B cell (primary cell): Measurements from ENCODE around the gene RAB8B. TPM values are rescaled to one million over a fixed set of nuclear protein-coding genes. Genes with fewer than 3 reads are reported as not detected.

Source experiments
- ATAC-seq: fragments of 200-7000 bp; cut with Tn5 transposase; one replicate; pipeline ENCODE4 v1.10.0; 2021; ENCODE audit warnings: low read depth, mild to moderate bottlenecking, moderate number of reproducible peaks, moderate library complexity
- CTCF ChIA-PET: fragments of 350-600 bp; sonication (Branson Sonifier 250); formaldehyde crosslinking; loops from one replicate; lab custom pipeline; 2021; ENCODE audit warnings: antibody characterized with exemption, inconsistent platforms; lab: Charles Lee
- POLR2A ChIA-PET: fragments of 350-600 bp; sonication (Branson Sonifier 250); formaldehyde crosslinking; loops from one replicate; lab custom pipeline; 2021; ENCODE audit warnings: antibody characterized with exemption; lab: Charles Lee
- DNase-seq: peaks from one replicate; pipeline ENCODE4 v3.0.0; 2013
- H2AFZ ChIP-seq: 2 replicates; pipeline ENCODE4 v1.6.1; 2012; ENCODE audit warnings: mild to moderate bottlenecking, low read depth, low read length; ENCODE audit not compliant: insufficient read depth, poor library complexity, severe bottlenecking
- H3K27ac ChIP-seq, 2 donors: 1 replicate in 1 of 2; 2 replicates in 1 of 2; pipeline ENCODE4 v1.5.1; 2012 to 2013; ENCODE audit warnings: low read length in 2 of 2, mild to moderate bottlenecking in 2 of 2, moderate library complexity in 1 of 2
- H3K27me3 ChIP-seq, 4 experiments: fragments of 200-600 bp in 1 of 4; sonication (generic) in 1 of 4; replicated peaks in 1 of 4; 1 replicate in 2 of 4; 2 replicates in 2 of 4; pipeline versions ENCODE4 v1.6.1 to v1.7.0; 2013 to 2016; ENCODE audit warnings: low read length in 3 of 4, mild to moderate bottlenecking in 2 of 4, mixed read lengths in 1 of 4, moderate library complexity in 1 of 4; ENCODE audit not compliant: insufficient read depth in 4 of 4, control insufficient read depth in 3 of 4; ENCODE audit errors: control extremely low read depth in 1 of 4
- H3K36me3 ChIP-seq, 2 experiments: replicated peaks in 1 of 2; 1 replicate in 1 of 2; 2 replicates in 1 of 2; pipeline versions ENCODE4 v1.6.1 to v1.7.1; 2013; ENCODE audit warnings: low read length in 1 of 2; ENCODE audit not compliant: insufficient read depth in 2 of 2, control insufficient read depth in 1 of 2; ENCODE audit errors: control extremely low read depth in 1 of 2, extremely low read depth in 1 of 2
- H3K4me1 ChIP-seq, 2 donors: fragments of 200-600 bp in 1 of 2; sonication (generic) in 1 of 2; 1 replicate in 1 of 2; 2 replicates in 1 of 2; pipeline versions ENCODE4 v1.5.1 to v1.6.1; 2013 to 2017; ENCODE audit warnings: low read length in 2 of 2; ENCODE audit not compliant: control insufficient read depth in 2 of 2, insufficient read depth in 2 of 2
- H3K4me2 ChIP-seq: replicated peaks from 2 replicates; pipeline ENCODE3; 2012; ENCODE audit warnings: mild to moderate bottlenecking, low read depth, low read length; ENCODE audit not compliant: poor library complexity, severe bottlenecking
- H3K4me3 ChIP-seq, 5 experiments: fragments of 200-600 bp in 1 of 5; sonication (generic) in 1 of 5; 1 replicate in 3 of 5; 2 replicates in 2 of 5; pipeline versions ENCODE4 v1.5.1 to v1.7.0; 2011 to 2016; ENCODE audit warnings: low read length in 4 of 5, mild to moderate bottlenecking in 4 of 5, low read depth in 2 of 5, control low read depth in 1 of 5, moderate library complexity in 1 of 5; ENCODE audit not compliant: insufficient read depth in 1 of 5; ENCODE audit errors: control extremely low read depth in 1 of 5, extremely low read depth in 1 of 5
- H3K79me2 ChIP-seq: fragments of 200-600 bp; sonication (generic); one replicate; pipeline ENCODE4 v1.6.0; 2016; ENCODE audit warnings: low read length; ENCODE audit not compliant: control insufficient read depth, insufficient read depth
- H3K9ac ChIP-seq: fragments of 200-600 bp; sonication (generic); 2 replicates; pipeline ENCODE4 v1.6.1; 2017; ENCODE audit warnings: mild to moderate bottlenecking, low read length, moderate library complexity
- H3K9me3 ChIP-seq, 3 donors: one replicate each; pipeline versions ENCODE4 v1.6.1 to v1.7.1; 2013; ENCODE audit warnings: low read length in 2 of 3; ENCODE audit not compliant: control insufficient read depth in 2 of 3, insufficient read depth in 1 of 3; ENCODE audit errors: control extremely low read depth in 1 of 3
- H4K20me1 ChIP-seq: 2 replicates; pipeline ENCODE4 v1.6.0; 2012; ENCODE audit warnings: mild to moderate bottlenecking, low read length; ENCODE audit not compliant: insufficient read depth, control insufficient read depth, poor library complexity, severe bottlenecking
- H3K27ac Mint-ChIP-seq: one replicate; pipeline ENCODE4 v1.8.0; 2021; ENCODE audit warnings: mixed read lengths
- H3K27me3 Mint-ChIP-seq: one replicate; pipeline ENCODE4 v1.8.0; 2021; ENCODE audit warnings: mixed read lengths
- H3K4me1 Mint-ChIP-seq: one replicate; pipeline ENCODE4 v1.8.0; 2021; ENCODE audit warnings: mixed read lengths
- H3K4me3 Mint-ChIP-seq: one replicate; pipeline ENCODE4 v1.8.0; 2021; ENCODE audit warnings: mixed read lengths
- H3K9me3 Mint-ChIP-seq: one replicate; pipeline ENCODE4 v1.8.0; 2022; ENCODE audit warnings: mixed read lengths; ENCODE audit not compliant: insufficient read depth
- CTCF ChIP-seq: fragments of 200-600 bp; IDR thresholded peaks from one replicate; pipeline ENCODE4 v1.8.0; 2022; ENCODE audit warnings: antibody characterized with exemption, mild to moderate bottlenecking
- EZH2 ChIP-seq: IDR thresholded peaks from 2 replicates; pipeline ENCODE4 v1.6.1; 2012; ENCODE audit warnings: borderline replicate concordance, low read depth, mild to moderate bottlenecking, moderate library complexity, low read length; ENCODE audit not compliant: insufficient read depth, poor library complexity, severe bottlenecking
- WGBS: methylation state at CpG from one replicate; pipeline ENCODE4 v1.1.5; 2013; ENCODE audit warnings: missing lambda C conversion rate; ENCODE audit not compliant: insufficient coverage; 5-methylcytosine and 5-hydroxymethylcytosine counted together
- intact Hi-C: fragments of 100-400 bp; cut with micrococcal nuclease; formaldehyde crosslinking; loops from one replicate; pipeline ENCODE4 v1.10.0; 2022
- polyA plus RNA-seq: library from polyadenylated mRNA; depleted of rRNA; stranded (reverse); fragments of >200 nt; gene quantifications from 2 replicates; pipeline ENCODE4 v1.2.3, GENCODE V29; 2012
- total RNA-seq, 2 donors: library from RNA; stranded (reverse); fragments of 120-200 nt in 1 of 2; gene quantifications; 1 replicate in 1 of 2; 2 replicates in 1 of 2; pipeline versions ENCODE4 v1.2.3 to v1.2.4, GENCODE V29; 2013 to 2022

The RAB8B gene
- total and polyA plus RNA-seq, 2 donors (not counting 1 experiment from before 2014, with no cell fraction given): 9.6 to 61.3 TPM

- H3K27ac Mint-ChIP-seq: no peak overlapping the region
- Histone ChIP-seq H3K9ac (no peak overlapping the region), H3K36me3 (peaks cover 18 to 61% of the 10 kb centered on the region in 2 experiments), H3K4me3 (no peak overlapping the region), H3K4me2 (no peak overlapping the region), H4K20me1 (peaks cover 16% of the 10 kb centered on the region), H3K79me2 (peaks cover 10% of the 10 kb centered on the region), H2AFZ (no peak overlapping the region), H3K27me3 (no peaks in the 10 kb centered on the region), H3K27ac (no peak overlapping the region), H3K9me3 (peaks cover 0 to 4% (median 1%) of the 10 kb centered on the region in 3 donors), H3K4me1 (no peaks in the 10 kb centered on the region)
- intact Hi-C loops: no loop called here
- ChIA-PET POLR2A (interaction anchor here (0.7 kb wide), 1 partner anchor 65 kb away, joined by 3 read pairs; no protein-coding TSS in a partner anchor), CTCF (no interaction called here)
- H3K27me3 Mint-ChIP-seq: no peaks in the 10 kb centered on the region
- H3K4me1 Mint-ChIP-seq: no peaks in the 10 kb centered on the region
- 100% methylated on average over 2 of the region's 5 CpGs for WGBS
- no peak for ATAC-seq
- no peak for DNase-seq
- no peak for TF ChIP-seq CTCF
- no peak for TF ChIP-seq EZH2
- H3K4me3 Mint-ChIP-seq: no peak overlapping the region
- H3K9me3 Mint-ChIP-seq: no peaks in the 10 kb centered on the region
These were observed 67.2 kb downstream of the RAB8B start for GRCh38 chr15:63256433-63257274.

- H3K4me1 ChIP-seq: no peaks in the 10 kb centered on the region
- CTCF ChIA-PET: no interaction called here
- no peak overlapping the region for H3K4me3 Mint-ChIP-seq
- no peak overlapping the region for H3K4me3 ChIP-seq
- no peak overlapping the region for H3K27ac ChIP-seq
- H3K27me3 ChIP-seq: no peaks in the 10 kb centered on the region
- H3K4me1 Mint-ChIP-seq: no peaks in the 10 kb centered on the region
- TF ChIP-seq CTCF: no peak
- no peak for TF ChIP-seq EZH2
- 93% methylated on average over 2 of the region's 2 CpGs for WGBS
- no peak overlapping the region for H3K27ac Mint-ChIP-seq
- H2AFZ ChIP-seq: no peak overlapping the region
- peaks cover 6% of the 10 kb centered on the region for H3K79me2 ChIP-seq
- intact Hi-C loops: no loop called here
- H3K36me3 ChIP-seq: peaks cover 23 to 60% of the 10 kb centered on the region in 2 experiments
- DNase-seq: no peak
- H3K9ac ChIP-seq: no peak overlapping the region
- H3K9me3 Mint-ChIP-seq: no peaks in the 10 kb centered on the region
- H3K4me2 ChIP-seq: no peak overlapping the region
- peaks cover 0 to 4% (median 1%) of the 10 kb centered on the region in 3 donors for H3K9me3 ChIP-seq
- H3K27me3 Mint-ChIP-seq: no peaks in the 10 kb centered on the region
- ATAC-seq: no peak
- POLR2A ChIA-PET: no interaction called here
- peaks cover 12% of the 10 kb centered on the region for H4K20me1 ChIP-seq
These were observed 69.3 kb downstream of the RAB8B start for GRCh38 chr15:63258658-63259057.
